Keratinocyte (primary cell): Measurements from ENCODE around the gene IL1RAPL1. TPM values are rescaled to one million over a fixed set of nuclear protein-coding genes. Genes with fewer than 3 reads are reported as not detected.

Source experiments
- DNase-seq: peaks from one replicate; pipeline ENCODE4 v3.0.0-alpha.2; 2011; ENCODE audit warnings: low read depth, missing footprints, low spot score
- FAIRE-seq: peaks from 2 replicates; lab custom pipeline; 2011; peaks lifted over from hg19 to GRCh38; lab: Jason Lieb, UNC
- H2AFZ ChIP-seq: 2 replicates; pipeline ENCODE4 v1.6.0; 2012; ENCODE audit warnings: low read length, control low read depth, inconsistent platforms; ENCODE audit not compliant: control insufficient read depth
- H3K27ac ChIP-seq: 2 replicates; pipeline ENCODE4 v1.5.1; 2011; ENCODE audit warnings: low read length; ENCODE audit not compliant: control insufficient read depth, insufficient read depth
- H3K27me3 ChIP-seq: 3 replicates; pipeline ENCODE4 v1.6.0; 2011; ENCODE audit warnings: low read length; ENCODE audit not compliant: control insufficient read depth, insufficient read depth; ENCODE audit errors: extremely low read depth
- H3K36me3 ChIP-seq, 2 experiments: 2 replicates in 1 of 2; 3 replicates in 1 of 2; pipeline ENCODE4 v1.5.1; 2011; ENCODE audit warnings: low read length in 2 of 2, mild to moderate bottlenecking in 1 of 2; ENCODE audit not compliant: control insufficient read depth in 2 of 2, insufficient read depth in 2 of 2; ENCODE audit errors: extremely low read depth in 1 of 2
- H3K4me1 ChIP-seq: 3 replicates; pipeline ENCODE4 v1.5.1; 2011; ENCODE audit warnings: low read length; ENCODE audit not compliant: control insufficient read depth, insufficient read depth; ENCODE audit errors: extremely low read depth
- H3K4me2 ChIP-seq: 3 replicates; pipeline ENCODE4 v1.6.0; 2011; ENCODE audit warnings: low read depth, low read length; ENCODE audit not compliant: control insufficient read depth, insufficient read depth; ENCODE audit errors: extremely low read depth
- H3K4me3 ChIP-seq, 3 experiments: fragments of 200-600 bp in 1 of 3; sonication (generic) in 1 of 3; 2 replicates in 2 of 3; 3 replicates in 1 of 3; pipeline ENCODE4 v1.5.1; 2011 to 2016; ENCODE audit warnings: low read length in 3 of 3, mild to moderate bottlenecking in 3 of 3, control low read depth in 2 of 3, inconsistent platforms in 1 of 3, low read depth in 1 of 3, mixed read lengths in 1 of 3, mixed run types in 1 of 3, moderate library complexity in 1 of 3; ENCODE audit not compliant: control insufficient read depth in 2 of 3, insufficient read depth in 2 of 3; ENCODE audit errors: extremely low read depth in 1 of 3
- H3K79me2 ChIP-seq: 2 replicates; pipeline ENCODE4 v1.6.0; 2012; ENCODE audit warnings: low read length; ENCODE audit not compliant: control insufficient read depth, insufficient read depth
- H3K9ac ChIP-seq: 3 replicates; pipeline ENCODE4 v1.6.0; 2011; ENCODE audit warnings: low read length; ENCODE audit not compliant: control insufficient read depth, insufficient read depth; ENCODE audit errors: extremely low read depth
- H3K9me1 ChIP-seq: 3 replicates; pipeline ENCODE4 v1.6.0; 2011; ENCODE audit warnings: low read length; ENCODE audit not compliant: control insufficient read depth, insufficient read depth; ENCODE audit errors: extremely low read depth
- H3K9me3 ChIP-seq: 2 replicates; pipeline ENCODE4 v1.5.1; 2012; ENCODE audit warnings: low read depth, low read length; ENCODE audit not compliant: control insufficient read depth
- H4K20me1 ChIP-seq: 3 replicates; pipeline ENCODE4 v1.6.0; 2011; ENCODE audit warnings: low read length; ENCODE audit not compliant: control insufficient read depth, insufficient read depth; ENCODE audit errors: extremely low read depth
- CTCF ChIP-seq, 3 experiments: IDR thresholded peaks in 1 of 3; conservative IDR thresholded peaks in 1 of 3; optimal IDR thresholded peaks in 1 of 3; 2 replicates in 2 of 3; 3 replicates in 1 of 3; pipeline versions ENCODE3 to v1.5.1; 2011; ENCODE audit warnings: low read length in 3 of 3, mild to moderate bottlenecking in 3 of 3, moderate library complexity in 2 of 3, control low read depth in 1 of 3, inconsistent platforms in 1 of 3; ENCODE audit not compliant: insufficient read depth in 2 of 3; ENCODE audit errors: extremely low read depth in 1 of 3
- EZH2 ChIP-seq: IDR thresholded peaks from one replicate; pipeline ENCODE4 v1.6.1; 2012; ENCODE audit warnings: inconsistent platforms, mild to moderate bottlenecking, low read length, moderate library complexity
- dilution Hi-C: fragments of 300-500 bp; cut with MboI; formaldehyde crosslinking; loops from one replicate; pipeline ENCODE4 v1.7.0; 2020; ENCODE audit warnings: low sequenced_read_pairs; ENCODE audit not compliant: extremely low pct_ligation_motif_present
- polyA plus RNA-seq, 5 experiments: library from polyadenylated mRNA; depleted of rRNA in 3 of 5; stranded (reverse) in 3 of 5; stranded (forward) in 1 of 5; unstranded in 1 of 5; fragments of >200 nt; gene quantifications; 1 replicate in 1 of 5; 2 replicates in 3 of 5; 3 replicates in 1 of 5; pipeline versions ENCODE4 v1.2.1 to v1.2.3, GENCODE V29; 2011 to 2012; ENCODE audit warnings: missing spikeins in 2 of 5, low read depth in 1 of 5, low replicate concordance in 1 of 5

The IL1RAPL1 gene
- polyA plus RNA-seq, 1 donor (not counting 4 experiments of a cell fraction or from before 2014, with no cell fraction given) = 2.8 TPM

- FAIRE-seq (no peak), DNase-seq (no peak)
- Histone ChIP-seq H3K9ac (no peak overlapping the region), H3K4me3 (no peak overlapping the region), H3K4me1 (no peaks in the 10 kb centered on the region), H3K27me3 (no peaks in the 10 kb centered on the region), H3K36me3 (no peaks in the 10 kb centered on the region), H3K9me1 (no peaks in the 10 kb centered on the region), H3K9me3 (no peaks in the 10 kb centered on the region), H3K4me2 (no peak overlapping the region), H3K79me2 (no peaks in the 10 kb centered on the region), H3K27ac (no peak overlapping the region), H4K20me1 (no peaks in the 10 kb centered on the region), H2AFZ (no peak overlapping the region)
- TF ChIP-seq EZH2 = no peak
- no peak for TF ChIP-seq CTCF (optimal IDR thresholded peaks at IDR 0.05 in 1 of 3, IDR thresholded peaks at IDR 0.05 in 1 of 3, conservative IDR thresholded peaks at IDR 0.05 in 1 of 3; ENCODE audit: extremely low read depth in 1 of 3, insufficient read depth in 2 of 3, low read length in 3 of 3)
- dilution Hi-C loops = no loop called here
Observed at GRCh38 chrX:29813174-29813573, 1225.9 kb downstream of the IL1RAPL1 start.

GRCh38 chrX:29824176-29824906 is 1237.1 kb downstream of the IL1RAPL1 start:
- Histone ChIP-seq H3K27ac (no peak overlapping the region), H3K4me2 (no peak overlapping the region), H3K9ac (no peak overlapping the region), H2AFZ (no peak overlapping the region), H4K20me1 (no peaks in the 10 kb centered on the region), H3K9me3 (no peaks in the 10 kb centered on the region), H3K27me3 (no peaks in the 10 kb centered on the region), H3K4me1 (no peaks in the 10 kb centered on the region), H3K36me3 (no peaks in the 10 kb centered on the region), H3K79me2 (no peaks in the 10 kb centered on the region), H3K9me1 (no peaks in the 10 kb centered on the region), H3K4me3 (no peak overlapping the region)
- no peak for TF ChIP-seq EZH2
- no peak for TF ChIP-seq CTCF (optimal IDR thresholded peaks at IDR 0.05 in 1 of 3, IDR thresholded peaks at IDR 0.05 in 1 of 3, conservative IDR thresholded peaks at IDR 0.05 in 1 of 3; ENCODE audit: extremely low read depth in 1 of 3, insufficient read depth in 2 of 3, low read length in 3 of 3)
- DNase-seq = no peak
- dilution Hi-C loops = no loop called here
- FAIRE-seq = no peak
